GM15510 (cell line): ENCODE data around the gene UBXN11.

Experiments used
- POLR2A ChIP-seq: IDR thresholded peaks from 3 replicates; pipeline ENCODE4 v1.6.1; 2011; ENCODE audit warnings: borderline replicate concordance; ENCODE audit not compliant: insufficient read length; ENCODE audit errors: extremely low read depth

Gene UBXN11

GRCh38 chr1:26344147-26344920 is 37.9 kb upstream of the UBXN11 start:
- TF ChIP-seq POLR2A, result no peak

GRCh38 chr1:26340047-26340481 is 33.6 kb upstream of the UBXN11 start:
- no peak for TF ChIP-seq POLR2A

GRCh38 chr1:26338670-26339069 is 32.2 kb upstream of the UBXN11 start:
- TF ChIP-seq POLR2A, result no peak

- no peak for TF ChIP-seq POLR2A
Measured at GRCh38 chr1:26337625-26338024, 31.2 kb upstream of the UBXN11 start.

- TF ChIP-seq POLR2A, result no peak
Measured at GRCh38 chr1:26337206-26337535, 30.7 kb upstream of the UBXN11 start.

- TF ChIP-seq POLR2A, result no peak
Measured at GRCh38 chr1:26336477-26337205, 30.2 kb upstream of the UBXN11 start.

GRCh38 chr1:26335774-26336476 is 29.5 kb upstream of the UBXN11 start:
- no peak for TF ChIP-seq POLR2A

GRCh38 chr1:26330276-26330675 is 23.8 kb upstream of the UBXN11 start:
- TF ChIP-seq POLR2A, result no peak

- no peak for TF ChIP-seq POLR2A
Measured at GRCh38 chr1:26328597-26328996, 22.2 kb upstream of the UBXN11 start.

- no peak for TF ChIP-seq POLR2A
Measured at GRCh38 chr1:26327956-26328362, 21.5 kb upstream of the UBXN11 start.

GRCh38 chr1:26324550-26324949 is 18.1 kb upstream of the UBXN11 start:
- no peak for TF ChIP-seq POLR2A

GRCh38 chr1:26323382-26323781 is 16.9 kb upstream of the UBXN11 start:
- TF ChIP-seq POLR2A, result no peak

- TF ChIP-seq POLR2A, result no peak
Measured at GRCh38 chr1:26322042-26322331, 15.6 kb upstream of the UBXN11 start.

- no peak for TF ChIP-seq POLR2A
Measured at GRCh38 chr1:26321315-26322041, 15.0 kb upstream of the UBXN11 start.

GRCh38 chr1:26320896-26321295 is 14.5 kb upstream of the UBXN11 start:
- TF ChIP-seq POLR2A, result no peak
